NCI-H1417 (cell line): ENCODE measurements around the gene NRG3.
"Not testable (repeated sequence)": the region's sequence is repeated elsewhere in the genome, so short reads cannot be mapped to it uniquely, and the experiment has no call there.

Experiments used
- DNase-seq, 3 experiments: peaks; one replicate each; lab custom pipeline; 2025; lab: John Stamatoyannopoulos, UW

NRG3 gene

GRCh38 chr10:82576093-82576492 is 701.1 kb downstream of the NRG3 start:
- DNase-seq = no peak

- no peak for DNase-seq
These were observed 706.9 kb downstream of the NRG3 start for GRCh38 chr10:82581940-82582339.

GRCh38 chr10:82591421-82591820 is 716.4 kb downstream of the NRG3 start:
- DNase-seq = no peak

- no peak for DNase-seq
These were observed 722.8 kb downstream of the NRG3 start for GRCh38 chr10:82597840-82598239.

- no peak for DNase-seq
These were observed 734.9 kb downstream of the NRG3 start for GRCh38 chr10:82609845-82610244.

- DNase-seq = no peak
These were observed 743.0 kb downstream of the NRG3 start for GRCh38 chr10:82618007-82618406.

- DNase-seq = no peak
These were observed 746.7 kb downstream of the NRG3 start for GRCh38 chr10:82621680-82622079.

- no peak for DNase-seq
These were observed 747.5 kb downstream of the NRG3 start for GRCh38 chr10:82622479-82622878.

GRCh38 chr10:82625512-82626189 is 750.7 kb downstream of the NRG3 start:
- no peak for DNase-seq

GRCh38 chr10:82628373-82628772 is 753.4 kb downstream of the NRG3 start:
- peak in 1 of 3 experiments; percentile 1 for DNase-seq

- DNase-seq = no peak
These were observed 768.1 kb downstream of the NRG3 start for GRCh38 chr10:82643076-82643475.

GRCh38 chr10:82643601-82644000 is 768.6 kb downstream of the NRG3 start:
- no peak for DNase-seq

- DNase-seq = no peak
These were observed 770.2 kb downstream of the NRG3 start for GRCh38 chr10:82645221-82645620.

GRCh38 chr10:82653244-82654155 is 778.5 kb downstream of the NRG3 start:
- no peak for DNase-seq

GRCh38 chr10:82660205-82660604 is 785.2 kb downstream of the NRG3 start:
- DNase-seq = peak in 1 of 3 experiments; percentile 6

- DNase-seq = peak in 1 of 3 experiments; percentile 38
These were observed 786.0 kb downstream of the NRG3 start for GRCh38 chr10:82660986-82661385.

- no peak for DNase-seq
These were observed 786.7 kb downstream of the NRG3 start for GRCh38 chr10:82661701-82662100.

GRCh38 chr10:82668221-82668895 is 793.4 kb downstream of the NRG3 start:
- no peak for DNase-seq

GRCh38 chr10:82674036-82674435 is 799.0 kb downstream of the NRG3 start:
- DNase-seq = no peak

GRCh38 chr10:82677932-82678331 is 802.9 kb downstream of the NRG3 start:
- not testable (repeated sequence) for DNase-seq

GRCh38 chr10:82678451-82678850 is 803.5 kb downstream of the NRG3 start:
- DNase-seq = not testable (repeated sequence)

- DNase-seq = no peak
These were observed 805.6 kb downstream of the NRG3 start for GRCh38 chr10:82680608-82681007.

- no peak for DNase-seq
These were observed 809.0 kb downstream of the NRG3 start for GRCh38 chr10:82683945-82684344.
